Heart right ventricle (tissue), 16 donors: ENCODE results near the gene HS6ST1. TPM values are rescaled to one million over a fixed set of nuclear protein-coding genes. Genes with fewer than 3 reads are reported as not detected.

ENCODE experiments used
- ATAC-seq, 8 donors: fragments of 200-7000 bp; cut with Tn5 transposase; one replicate each; pipeline ENCODE4 v1.9.1; 2020; ENCODE audit warnings: mild to moderate bottlenecking in 8 of 8, moderate library complexity in 8 of 8, moderate number of reproducible peaks in 1 of 8
- DNase-seq, 2 donors: peaks; one replicate each; pipeline ENCODE4 v3.0.0-alpha.2; 2020
- H3K27ac ChIP-seq, 10 donors: fragments of 200-600 bp; sonication (generic) in 2 of 10; one replicate each; pipeline versions ENCODE4 v1.5.0 to v1.8.0; 2020 to 2022; ENCODE audit warnings: mild to moderate bottlenecking in 3 of 10
- H3K27me3 ChIP-seq, 7 donors: fragments of 200-600 bp; one replicate each; pipeline ENCODE4 v1.8.0; 2021 to 2022; ENCODE audit warnings: mild to moderate bottlenecking in 2 of 7
- H3K36me3 ChIP-seq, 9 donors: fragments of 200-600 bp; sonication (generic) in 1 of 9; one replicate each; pipeline versions ENCODE4 v1.5.0 to v1.8.0; 2020 to 2022; ENCODE audit warnings: mild to moderate bottlenecking in 2 of 9
- H3K4me1 ChIP-seq, 9 donors: fragments of 200-600 bp; sonication (generic) in 1 of 9; one replicate each; pipeline versions ENCODE4 v1.5.0 to v1.8.0; 2020 to 2022; ENCODE audit warnings: mild to moderate bottlenecking in 4 of 9
- H3K4me3 ChIP-seq, 10 donors: fragments of 200-600 bp; sonication (generic) in 2 of 10; one replicate each; pipeline versions ENCODE4 v1.5.0 to v1.8.0; 2020 to 2022; ENCODE audit warnings: mild to moderate bottlenecking in 7 of 10, moderate library complexity in 2 of 10
- H3K9me3 ChIP-seq, 11 donors: fragments of 200-600 bp in 10 of 11; sonication (generic) in 2 of 11; one replicate each; pipeline versions ENCODE4 v1.5.0 to v1.8.0; 2013 to 2022; ENCODE audit warnings: mild to moderate bottlenecking in 2 of 11, control low read depth in 1 of 11, moderate library complexity in 1 of 11
- CTCF ChIP-seq, 9 donors: fragments of 200-600 bp; sonication (generic) in 2 of 9; IDR thresholded peaks; one replicate each; pipeline versions ENCODE4 v1.5.0 to v1.8.0; 2021 to 2022; ENCODE audit warnings: antibody characterized with exemption in 9 of 9, mild to moderate bottlenecking in 5 of 9, moderate library complexity in 1 of 9
- WGBS, 2 donors: extraction: QIAGEN DNeasy Blood & Tissue Kit; methylation state at CpG; one replicate each; pipeline ENCODE4 v1.1.7; 2013; ENCODE audit warnings: inconsistent platforms in 1 of 2; 5-methylcytosine and 5-hydroxymethylcytosine counted together
- intact Hi-C, 10 donors: fragments of 100-400 bp; cut with DNase I; formaldehyde crosslinking; loops; one replicate each; pipeline versions ENCODE4 v1.11.1 to v1.14.2; 2022
- polyA plus RNA-seq, 2 donors: library from polyadenylated mRNA; stranded (reverse); fragments of 200-250 nt; gene quantifications; one replicate each; pipeline ENCODE4 v1.2.3, GENCODE V29; 2013
- total RNA-seq, 10 donors: library from RNA; stranded (reverse); fragmentation: NEBNext Ultra II Directional in 3 of 10; extraction: Animal tissue kit (Norgen Biotek cat#: 25700) in 3 of 10; gene quantifications; one replicate each; pipeline versions ENCODE4 v1.2.1 to v1.2.4, GENCODE V29; 2021 to 2023
- donor health status: Arrhythmogenic right ventricular cardiomyopathy.
- donor health status: ischemic (EF 13 %, LVEDD 7.1; RV severe dilation, severe dysfunction).
- donor health status: healthy with polysubstance abuse.
- donor health status: DM: no; HTN: yes; CAD: no.
- donor health status: DM: no; HTN: no; CAD: no.
- donor health status: ischemic (EF 25% LVEDD 6.9; RV normal size, moderate dysfunction).
- donor health status: ischemic (EF 25% LVEDD 5.7; RV mildly dilated, moderate dysfunction).
- donor health status: healthy.
- donor health status: DM: yes; HTN: yes; CAD: no.
- donor health status: Ischemic cardiomyopathy.
- donor health status: ischemic (EF 35%, LVEDD 5.7; RV mildly dilated, moderate dysfunction).
- donor health status: nonischemic (EF 11% LVEDD 7.7; RV severe dilation, severe dysfunction).
- donor health status: DM: yes; HTN: yes; CAD: no.
- donor health status: PGD.
- donor health status: ischemic (EF 29% LVEDD 5.4; RV normal size, mild dysfunction).
- donor health status: nonischemic (EF 23%, LVEDD 6.1; RV moderate dilation, normal function).

Gene HS6ST1
- total and polyA plus RNA-seq, 12 donors, result 10.5 to 51.6 (median 18.2) TPM

DNA sequence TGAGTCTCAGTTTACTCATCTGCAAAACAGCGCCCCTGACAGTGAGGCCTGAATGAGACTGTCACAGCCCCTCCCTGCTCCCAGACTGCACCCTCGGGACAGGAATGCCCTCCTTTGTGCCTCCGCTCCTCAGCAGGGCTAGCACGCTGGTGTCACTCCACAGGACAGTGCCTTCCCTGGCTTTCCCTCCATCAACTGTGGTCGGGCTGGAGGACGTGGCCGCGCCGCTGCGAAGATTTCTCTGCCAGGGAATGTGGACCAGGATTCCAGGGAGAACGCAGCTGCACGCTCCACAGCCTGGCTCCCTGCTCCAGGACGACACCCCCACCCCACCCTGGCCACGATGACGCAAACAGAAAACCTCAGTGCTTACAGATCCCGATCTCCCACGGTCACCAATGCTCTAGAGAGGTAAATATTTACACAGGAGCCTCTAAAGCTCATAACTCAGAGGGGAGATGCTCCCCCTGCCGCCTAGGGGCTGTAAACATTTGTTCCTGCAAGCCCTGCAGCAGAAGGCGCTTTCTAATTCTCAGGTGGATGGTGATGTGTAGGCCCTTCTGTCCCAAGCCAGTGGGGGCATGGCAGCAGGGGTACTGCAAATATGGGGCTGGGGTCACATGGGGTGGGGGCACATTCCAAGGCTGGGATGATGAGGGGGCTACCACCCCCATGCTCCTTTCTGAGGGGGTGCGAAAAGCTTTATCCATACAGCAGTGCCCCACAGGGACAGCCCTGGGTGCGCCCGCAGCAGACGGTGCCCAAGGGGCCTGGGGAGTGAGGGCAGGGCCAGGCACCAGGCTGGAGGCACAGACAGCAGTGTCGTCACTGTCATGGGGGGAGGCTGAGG is 12.4 kb downstream of the HS6ST1 start:
- peak; percentile 40 to 45 for DNase-seq
- Histone ChIP-seq H3K27ac (peak overlapping the region in 7 of 10 donors; percentile 49 to 84 (median 76)), H3K9me3 (no peaks in the 10 kb centered on the region), H3K4me3 (no peak overlapping the region), H3K4me1 (peaks cover 32 to 75% (median 63%) of the 10 kb centered on the region in 9 donors), H3K36me3 (no peaks in the 10 kb centered on the region), H3K27me3 (no peaks in the 10 kb centered on the region)
- TF ChIP-seq CTCF (IDR thresholded peaks at IDR 0.05), result peak in 3 of 9 donors; percentile 8 to 32 (median 12)
- intact Hi-C loops, result loop anchor here in 4 of 10 donors (10.0 kb wide), 2 partner anchors 72 to 132 kb away; no protein-coding TSS in a partner anchor
- 71 to 75% methylated on average over 24 of the region's 24 CpGs for WGBS, 2 donors
- ATAC-seq, result peak in 7 of 8 donors; percentile 3 to 39 (median 30)

- TF ChIP-seq CTCF (IDR thresholded peaks at IDR 0.05), result no peak
- Histone ChIP-seq H3K27ac (peak overlapping the region; percentile 20 to 84 (median 73)), H3K36me3 (no peaks in the 10 kb centered on the region), H3K27me3 (no peaks in the 10 kb centered on the region), H3K9me3 (no peaks in the 10 kb centered on the region), H3K4me1 (peaks cover 32 to 68% (median 59%) of the 10 kb centered on the region in 9 donors), H3K4me3 (no peak overlapping the region)
- ATAC-seq (peak in 4 of 8 donors; percentile 1 to 5 (median 2)), DNase-seq (peak in 1 of 2 donors; percentile 11)
- WGBS, 2 donors, result 61 to 66% methylated on average over 11 of the region's 11 CpGs
- intact Hi-C loops, result loop anchor here in 4 of 10 donors (10.0 kb wide), 2 partner anchors 71 to 131 kb away; no protein-coding TSS in a partner anchor
Measured at GRCh38 chr2:128305555-128306080, 13.1 kb downstream of the HS6ST1 start.

GRCh38 chr2:128304715-128305554 is 13.7 kb downstream of the HS6ST1 start:
- intact Hi-C loops, result loop anchor here in 4 of 10 donors (10.0 kb wide), 2 partner anchors 70 to 130 kb away; no protein-coding TSS in a partner anchor

More at GRCh38 chr2:128304715-128305554, 13.7 kb downstream of the HS6ST1 start:
- Histone ChIP-seq H3K27ac (peak overlapping the region; percentile 20 to 84 (median 73)), H3K4me3 (no peak overlapping the region), H3K27me3 (no peaks in the 10 kb centered on the region), H3K4me1 (peaks cover 28 to 62% (median 53%) of the 10 kb centered on the region in 9 donors), H3K9me3 (no peaks in the 10 kb centered on the region), H3K36me3 (no peaks in the 10 kb centered on the region)
- ATAC-seq, result peak; percentile 53 to 80 (median 70)
- peak; percentile 53 to 87 for DNase-seq
- TF ChIP-seq CTCF (IDR thresholded peaks at IDR 0.05), result peak in 2 of 9 donors; percentile 19 to 38
- WGBS, 2 donors, result 35 to 48% methylated on average over 11 of the region's 11 CpGs
